ENCODE results near the gene ELOVL2. TPM values are rescaled to one million over a fixed set of nuclear protein-coding genes. Genes with fewer than 3 reads are reported as not detected.
"Not testable (repeated sequence)": the region's sequence is repeated elsewhere in the genome, so short reads cannot be mapped to it uniquely, and the experiment has no call there.

The ELOVL2 gene, protein sequence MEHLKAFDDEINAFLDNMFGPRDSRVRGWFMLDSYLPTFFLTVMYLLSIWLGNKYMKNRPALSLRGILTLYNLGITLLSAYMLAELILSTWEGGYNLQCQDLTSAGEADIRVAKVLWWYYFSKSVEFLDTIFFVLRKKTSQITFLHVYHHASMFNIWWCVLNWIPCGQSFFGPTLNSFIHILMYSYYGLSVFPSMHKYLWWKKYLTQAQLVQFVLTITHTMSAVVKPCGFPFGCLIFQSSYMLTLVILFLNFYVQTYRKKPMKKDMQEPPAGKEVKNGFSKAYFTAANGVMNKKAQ
- total RNA-seq (2014; rRNA removed; shearing (Covaris generic); ENCODE audit: low replicate concordance), result 0.07 TPM in 1 of 2 replicates, not detected in the other

DNA sequence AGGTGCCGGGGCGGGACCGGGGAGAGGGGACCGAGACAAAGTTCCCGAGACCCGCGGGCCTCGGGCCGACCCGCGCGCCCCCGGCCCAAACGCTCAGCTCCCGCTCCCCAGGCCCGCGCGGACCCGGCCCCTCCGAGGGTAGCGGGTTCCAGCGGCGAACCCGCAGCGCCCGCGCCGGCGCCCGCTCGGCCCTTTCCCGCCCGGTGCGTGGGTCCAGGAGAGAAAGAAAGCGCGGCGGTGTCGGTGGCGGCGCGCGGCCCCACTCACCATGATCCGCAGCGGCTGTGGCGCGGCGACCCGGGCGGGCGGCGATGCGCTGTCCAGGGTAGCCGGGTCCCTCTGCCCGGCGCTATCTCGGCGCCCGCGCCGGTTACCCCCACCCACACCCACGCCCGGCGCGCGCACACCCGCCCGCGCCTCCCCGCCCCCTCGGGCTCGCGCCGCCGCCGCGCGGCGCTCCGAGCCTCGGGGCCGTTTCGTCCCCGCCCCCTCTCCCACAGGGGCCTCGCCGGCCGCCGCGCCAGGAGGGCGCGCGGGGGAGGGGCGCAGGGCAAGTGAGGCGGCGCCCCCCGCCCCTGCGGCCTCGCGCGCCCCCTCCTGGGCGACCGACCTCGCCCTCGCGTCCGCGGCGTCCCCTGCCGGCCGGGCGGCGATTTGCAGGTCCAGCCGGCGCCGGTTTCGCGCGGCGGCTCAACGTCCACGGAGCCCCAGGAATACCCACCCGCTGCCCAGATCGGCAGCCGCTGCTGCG lies at the start of gene ELOVL2:
Gene ELOVL2, minus strand, starts transcription at position 345 of the 751 bp plus-strand sequence. Its CDS starts 75 bp downstream, at position 270.
- Histone ChIP-seq H3K27ac (ENCODE audit: low read length) (no peak within 1 kb of the TSS), H4K20me1 (ENCODE audit: insufficient read depth, low read depth, low read length) (no peaks in the 10 kb centered on the region), H3K27me3 (ENCODE audit: low read length) (no peaks in the 10 kb centered on the region), H3K4me2 (ENCODE audit: low read depth, low read length, poor library complexity, severe bottlenecking) (no peak within 1 kb of the TSS), H3K4me3 (ENCODE audit: low read length) (no peak within 1 kb of the TSS), H3K36me3 (ENCODE audit: insufficient read depth, low read length) (no peaks in the 10 kb centered on the region), H2AFZ (ENCODE audit: low read length) (no peak within 1 kb of the TSS), H3K4me1 (ENCODE audit: low read length) (no peaks in the 10 kb centered on the region), H3K79me2 (ENCODE audit: low read length) (no peaks in the 10 kb centered on the region), H3K9me2 (replicated peaks; ENCODE audit: insufficient read depth, low read length) (no peaks in the 10 kb centered on the region), H3K9ac (ENCODE audit: low read length) (no peak within 1 kb of the TSS), H3K9me3 (ENCODE audit: low read length) (no peaks in the 10 kb centered on the region)
- DNase-seq, result no peak

DNA sequence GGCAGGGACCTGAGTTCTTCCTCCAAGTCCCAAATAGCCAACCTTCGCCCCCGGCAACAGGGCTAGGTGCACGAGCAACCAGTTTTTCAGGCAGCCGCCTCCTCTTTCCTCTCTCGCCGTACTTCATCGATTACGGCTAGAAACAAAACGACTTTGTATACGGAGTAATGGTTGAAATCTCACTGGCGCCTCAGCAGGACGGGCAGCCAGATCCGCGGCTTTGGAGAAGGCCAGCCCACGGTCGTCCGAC lies 49.2 kb upstream of the ELOVL2 start:
- peaks cover 20% of the 10 kb centered on the region for H3K4me1 ChIP-seq (ENCODE audit: low read length)
- H3K4me2 ChIP-seq (ENCODE audit: low read depth, low read length, poor library complexity, severe bottlenecking), result peak overlapping the region; percentile 83
- H2AFZ ChIP-seq (ENCODE audit: low read length), result peak overlapping the region; percentile 78; the same call in 1 of the 2 replicates
- H3K79me2 ChIP-seq (ENCODE audit: low read length), result peaks cover 41% of the 10 kb centered on the region
- 0 out of 2 replicates have a peak, but pooled peaks cover 2% of the 10 kb centered on the region for H3K36me3 ChIP-seq (ENCODE audit: insufficient read depth, low read length)
- H3K9me3 ChIP-seq (ENCODE audit: low read length), result no peaks in the 10 kb centered on the region
- H3K9ac ChIP-seq (ENCODE audit: low read length), result peak overlapping the region; percentile 94
- no peaks in the 10 kb centered on the region for H3K9me2 ChIP-seq (replicated peaks; ENCODE audit: insufficient read depth, low read length)
- peak overlapping the region; percentile 79 for H3K4me3 ChIP-seq (ENCODE audit: low read length)
- no peak for DNase-seq
- H4K20me1 ChIP-seq (ENCODE audit: insufficient read depth, low read depth, low read length), result no peaks in the 10 kb centered on the region
- H3K27me3 ChIP-seq (ENCODE audit: low read length), result no peaks in the 10 kb centered on the region
- H3K27ac ChIP-seq (ENCODE audit: low read length), result peak overlapping the region; percentile 58

DNA sequence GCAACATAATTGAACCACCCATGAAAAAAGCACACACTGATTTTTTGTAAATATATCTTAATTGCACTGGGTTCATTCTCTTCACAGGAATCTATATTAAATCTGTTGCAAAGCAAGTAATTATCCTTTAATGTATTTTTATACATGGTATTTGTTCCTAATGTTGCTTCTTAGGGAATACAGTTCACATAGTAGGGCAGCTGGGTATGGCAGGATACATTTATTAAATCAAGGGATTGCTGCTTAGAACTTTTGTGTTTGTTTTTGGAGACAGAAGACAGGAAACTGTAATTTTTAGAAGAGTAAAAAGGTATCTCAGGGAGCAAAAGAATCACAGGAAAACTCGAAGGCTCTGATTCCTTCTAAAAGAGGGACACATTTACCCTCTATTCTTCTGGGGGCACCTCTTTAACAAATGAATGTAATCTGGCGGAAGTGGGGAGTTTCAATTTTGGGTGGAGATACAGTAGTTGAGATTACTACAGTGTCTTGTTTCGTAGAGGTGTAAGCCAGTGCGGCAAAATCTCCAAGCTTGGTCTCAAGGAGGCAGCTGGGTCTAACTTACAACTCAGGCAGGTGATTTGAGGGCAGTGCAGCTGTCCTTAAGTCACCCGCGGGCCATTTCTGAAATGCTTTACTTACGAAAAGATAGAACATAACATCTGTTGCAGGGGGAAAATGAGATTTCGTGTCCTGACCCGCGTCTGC lies 48.7 kb upstream of the ELOVL2 start:
- peak overlapping the region; percentile 58 for H3K27ac ChIP-seq (ENCODE audit: low read length)
- H3K9ac ChIP-seq (ENCODE audit: low read length), result peak overlapping the region; percentile 94
- no peaks in the 10 kb centered on the region for H3K27me3 ChIP-seq (ENCODE audit: low read length)
- H3K9me2 ChIP-seq (replicated peaks; ENCODE audit: insufficient read depth, low read length), result no peaks in the 10 kb centered on the region
- no peaks in the 10 kb centered on the region for H3K9me3 ChIP-seq (ENCODE audit: low read length)
- H3K79me2 ChIP-seq (ENCODE audit: low read length), result peaks cover 37% of the 10 kb centered on the region
- 0 out of 2 replicates have a peak, but pooled peaks cover 2% of the 10 kb centered on the region for H3K36me3 ChIP-seq (ENCODE audit: insufficient read depth, low read length)
- H3K4me3 ChIP-seq (ENCODE audit: low read length), result peak overlapping the region; percentile 79
- DNase-seq, result peak; percentile 78
- no peaks in the 10 kb centered on the region for H4K20me1 ChIP-seq (ENCODE audit: insufficient read depth, low read depth, low read length)
- peaks cover 20% of the 10 kb centered on the region for H3K4me1 ChIP-seq (ENCODE audit: low read length)
- H3K4me2 ChIP-seq (ENCODE audit: low read depth, low read length, poor library complexity, severe bottlenecking), result peak overlapping the region; percentile 83
- H2AFZ ChIP-seq (ENCODE audit: low read length), result peak overlapping the region; percentile 78; the same call in 1 of the 2 replicates

DNA sequence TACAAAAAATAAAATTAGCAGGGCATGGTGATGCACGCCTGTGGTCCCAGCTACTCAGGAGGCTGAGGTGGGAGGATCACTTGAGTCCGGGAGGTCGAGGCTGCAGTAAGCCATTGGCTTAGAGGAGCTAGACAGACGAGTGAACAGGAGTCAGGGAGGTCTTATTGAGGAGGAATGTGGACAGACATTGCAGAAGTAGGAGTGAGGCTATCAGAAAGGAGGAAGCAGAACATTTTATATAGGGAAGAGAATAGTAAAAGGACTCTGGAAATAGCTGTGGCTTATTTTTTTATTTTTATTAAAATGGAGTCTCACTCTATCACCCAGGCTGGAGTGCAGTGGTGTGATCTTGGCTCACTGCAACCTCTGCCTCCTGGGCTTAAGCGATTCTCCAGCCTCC lies 47.0 kb upstream of the ELOVL2 start:
- Histone ChIP-seq H3K4me1 (ENCODE audit: low read length) (peaks cover 19% of the 10 kb centered on the region), H3K79me2 (ENCODE audit: low read length) (peaks cover 20% of the 10 kb centered on the region)
- H3K27ac ChIP-seq (ENCODE audit: low read length); H3K4me3 ChIP-seq (ENCODE audit: low read length); H3K27me3 ChIP-seq (ENCODE audit: low read length); H2AFZ ChIP-seq (ENCODE audit: low read length); H4K20me1 ChIP-seq (ENCODE audit: insufficient read depth, low read depth, low read length); DNase-seq; H3K4me2 ChIP-seq (ENCODE audit: low read depth, low read length, poor library complexity, severe bottlenecking); H3K9me2 ChIP-seq (replicated peaks; ENCODE audit: insufficient read depth, low read length); H3K9me3 ChIP-seq (ENCODE audit: low read length); H3K36me3 ChIP-seq (ENCODE audit: insufficient read depth, low read length); H3K9ac ChIP-seq (ENCODE audit: low read length): not testable (repeated sequence)

DNA sequence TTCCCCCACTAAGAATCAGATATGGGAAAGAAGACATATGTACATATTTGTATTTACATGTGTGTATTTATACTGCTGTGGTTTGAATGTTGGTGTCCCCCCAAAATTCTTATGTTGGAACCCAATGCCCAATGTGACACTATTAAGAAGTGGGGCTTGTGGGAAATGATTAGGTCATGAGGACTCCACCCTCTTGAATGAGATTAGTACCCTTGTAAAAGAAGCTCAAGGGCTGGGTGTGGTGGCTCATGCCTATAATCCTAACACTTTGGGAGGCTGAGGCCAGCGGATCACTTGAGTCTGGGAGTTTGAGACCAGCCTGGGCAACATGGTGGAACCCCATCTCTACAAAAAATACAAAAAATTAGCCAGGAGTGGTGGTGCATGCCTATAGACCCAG lies 45.6 kb upstream of the ELOVL2 start:
- Histone ChIP-seq H3K79me2 (ENCODE audit: low read length) (peaks cover 5% of the 10 kb centered on the region), H3K27me3 (ENCODE audit: low read length) (no peaks in the 10 kb centered on the region), H3K9me2 (replicated peaks; ENCODE audit: insufficient read depth, low read length) (no peaks in the 10 kb centered on the region), H3K9ac (ENCODE audit: low read length) (no peak overlapping the region), H2AFZ (ENCODE audit: low read length) (no peak overlapping the region), H3K4me1 (ENCODE audit: low read length) (peaks cover 7% of the 10 kb centered on the region), H3K9me3 (ENCODE audit: low read length) (no peaks in the 10 kb centered on the region), H3K36me3 (ENCODE audit: insufficient read depth, low read length) (no peaks in the 10 kb centered on the region), H3K27ac (ENCODE audit: low read length) (no peak overlapping the region), H4K20me1 (ENCODE audit: insufficient read depth, low read depth, low read length) (no peaks in the 10 kb centered on the region), H3K4me3 (ENCODE audit: low read length) (no peak overlapping the region), H3K4me2 (ENCODE audit: low read depth, low read length, poor library complexity, severe bottlenecking) (no peak overlapping the region)
- DNase-seq, result no peak

DNA sequence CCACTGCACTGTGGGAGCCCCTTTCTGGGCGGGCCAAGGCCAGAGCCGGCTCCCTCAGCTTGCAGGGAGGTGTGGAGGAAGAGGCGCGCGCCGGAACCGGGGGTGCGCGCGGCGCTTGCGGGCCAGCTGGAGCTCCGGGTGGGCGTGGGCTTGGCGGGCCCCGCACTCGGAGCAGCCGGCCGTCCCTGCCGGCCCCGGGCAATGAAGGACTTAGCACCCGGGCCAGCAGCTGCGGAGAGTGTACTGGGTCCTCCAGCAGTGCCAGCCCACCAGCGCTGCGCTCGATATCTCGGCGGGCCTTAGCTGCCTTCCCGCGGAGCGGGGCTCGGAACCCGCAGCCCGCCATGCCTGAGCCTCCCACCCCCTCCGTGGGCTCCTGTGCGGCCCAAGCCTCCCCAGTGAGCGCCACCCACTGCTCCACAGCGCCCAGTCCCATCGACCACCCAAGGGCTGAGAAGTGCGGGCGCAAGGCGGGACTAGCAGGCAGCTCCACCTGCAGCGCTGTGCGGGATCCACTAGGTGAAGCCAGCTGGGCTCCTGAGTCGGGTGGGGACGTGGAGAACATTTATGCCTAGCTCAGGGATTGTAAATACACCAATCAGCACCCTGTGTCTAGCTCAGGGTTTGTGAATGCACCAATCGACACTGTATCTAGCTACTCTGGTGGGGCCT lies 43.2 kb upstream of the ELOVL2 start:
- not testable (repeated sequence) for H3K79me2 ChIP-seq (ENCODE audit: low read length); H3K4me3 ChIP-seq (ENCODE audit: low read length); H3K9ac ChIP-seq (ENCODE audit: low read length); H3K36me3 ChIP-seq (ENCODE audit: insufficient read depth, low read length); H3K4me1 ChIP-seq (ENCODE audit: low read length); H3K4me2 ChIP-seq (ENCODE audit: low read depth, low read length, poor library complexity, severe bottlenecking); H3K27ac ChIP-seq (ENCODE audit: low read length); H3K27me3 ChIP-seq (ENCODE audit: low read length); H3K9me2 ChIP-seq (replicated peaks; ENCODE audit: insufficient read depth, low read length); H4K20me1 ChIP-seq (ENCODE audit: insufficient read depth, low read depth, low read length); DNase-seq; H2AFZ ChIP-seq (ENCODE audit: low read length); H3K9me3 ChIP-seq (ENCODE audit: low read length)

DNA sequence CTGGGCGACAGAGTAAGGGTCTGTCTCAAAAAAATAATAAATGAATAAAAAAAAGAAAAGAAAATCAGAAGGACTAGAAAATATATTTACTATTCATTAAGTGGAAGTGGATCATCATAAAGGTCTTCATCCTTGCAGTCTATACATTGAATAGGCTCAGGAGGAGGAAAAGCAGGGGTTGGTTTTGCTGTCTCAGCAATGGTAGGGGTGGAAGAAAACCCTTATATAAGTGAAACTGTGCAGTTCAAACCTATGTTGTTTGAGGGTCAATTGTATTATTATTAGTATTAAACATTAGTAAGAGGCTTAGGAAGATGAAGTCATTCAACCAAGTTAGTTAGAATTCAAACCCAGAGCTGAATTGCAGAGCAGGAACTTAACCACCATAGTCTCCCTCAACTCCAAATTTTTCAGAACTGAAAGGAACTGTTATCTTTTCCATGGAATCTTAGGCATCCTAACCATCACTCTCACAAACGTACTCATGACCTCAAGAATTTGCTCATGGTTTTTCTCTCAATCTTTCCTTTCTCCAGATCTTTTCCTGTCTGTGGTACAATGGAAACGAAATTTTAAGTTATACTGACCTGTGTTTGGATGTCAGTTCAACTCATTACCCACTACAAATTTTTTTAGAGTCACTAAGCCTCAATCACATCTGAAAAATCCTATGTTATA lies 41.8 kb upstream of the ELOVL2 start:
- H3K9me2 ChIP-seq (replicated peaks; ENCODE audit: insufficient read depth, low read length), result no peaks in the 10 kb centered on the region
- H2AFZ ChIP-seq (ENCODE audit: low read length), result no peak overlapping the region
- H3K36me3 ChIP-seq (ENCODE audit: insufficient read depth, low read length), result no peaks in the 10 kb centered on the region
- no peak overlapping the region for H3K4me3 ChIP-seq (ENCODE audit: low read length)
- H3K79me2 ChIP-seq (ENCODE audit: low read length), result no peaks in the 10 kb centered on the region
- H3K9me3 ChIP-seq (ENCODE audit: low read length), result no peaks in the 10 kb centered on the region
- no peak overlapping the region for H3K9ac ChIP-seq (ENCODE audit: low read length)
- H3K27me3 ChIP-seq (ENCODE audit: low read length), result no peaks in the 10 kb centered on the region
- no peak overlapping the region for H3K27ac ChIP-seq (ENCODE audit: low read length)
- no peak overlapping the region for H3K4me2 ChIP-seq (ENCODE audit: low read depth, low read length, poor library complexity, severe bottlenecking)
- no peaks in the 10 kb centered on the region for H4K20me1 ChIP-seq (ENCODE audit: insufficient read depth, low read depth, low read length)
- DNase-seq, result no peak
- no peaks in the 10 kb centered on the region for H3K4me1 ChIP-seq (ENCODE audit: low read length)

All from Karpas-422 (cell line).